ENCODE data around the gene DIS3L2. TPM values are rescaled to one million over a fixed set of nuclear protein-coding genes. Genes with fewer than 3 reads are reported as not detected.
"Not testable (repeated sequence)": the region's sequence is repeated elsewhere in the genome, so short reads cannot be mapped to it uniquely, and the experiment has no call there.

The DIS3L2 gene
- total and polyA plus RNA-seq, 8 donors, result 25.2 to 43.4 (median 36.3) TPM

- no peak for TF ChIP-seq CTCF (IDR thresholded peaks at IDR 0.05)
- ATAC-seq, result peak; percentile 94
These were observed 213.1 kb downstream of the DIS3L2 start for GRCh38 chr2:232174662-232175061.

DNA sequence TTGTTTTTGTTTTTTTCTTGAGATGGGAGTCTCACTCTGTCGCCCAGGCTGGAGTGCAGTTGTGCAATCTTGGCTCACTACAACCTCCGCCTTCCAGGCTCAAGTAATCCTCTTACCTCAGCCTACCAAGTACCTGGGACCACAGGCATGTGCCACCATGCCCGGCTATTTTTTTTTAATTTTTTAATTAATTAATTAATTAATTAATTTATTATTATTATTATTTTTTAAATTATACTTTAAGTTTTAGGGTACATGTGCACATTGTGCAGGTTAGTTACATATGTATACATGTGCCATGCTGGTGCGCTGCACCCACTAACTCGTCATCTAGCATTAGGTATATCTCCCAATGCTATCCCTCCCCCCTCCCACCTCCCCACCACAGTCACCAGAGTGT, 215.1 kb downstream of the DIS3L2 start:
- H3K9me3 ChIP-seq; intact Hi-C loops (cut with DNase I); H3K27ac ChIP-seq; H3K4me3 ChIP-seq; DNase-seq; H3K27me3 ChIP-seq; H3K4me1 ChIP-seq; H3K36me3 ChIP-seq: not testable (repeated sequence)
- ATAC-seq, result peak; percentile 59

More at GRCh38 chr2:232174662-232175061, 213.1 kb downstream of the DIS3L2 start:
- peak in 1 of 4 donors; percentile 32 for DNase-seq
- intact Hi-C loops (cut with DNase I), result no loop called here
- Histone ChIP-seq H3K27ac (no peak overlapping the region), H3K36me3 (no peaks in the 10 kb centered on the region), H3K27me3 (no peaks in the 10 kb centered on the region), H3K9me3 (no peaks in the 10 kb centered on the region), H3K4me1 (no peaks in the 10 kb centered on the region), H3K4me3 (no peak overlapping the region)

GRCh38 chr2:232183279-232183678, 221.8 kb downstream of the DIS3L2 start:
- DNase-seq (no peak), ATAC-seq (no peak)
- intact Hi-C loops (cut with DNase I), result no loop called here
- H3K9me3 ChIP-seq, result peaks cover 0 to 5% of the 10 kb centered on the region in 2 donors
- H3K4me3 ChIP-seq, result no peak overlapping the region
- no peak for TF ChIP-seq CTCF (IDR thresholded peaks at IDR 0.05)
- H3K36me3 ChIP-seq, result no peaks in the 10 kb centered on the region
- no peaks in the 10 kb centered on the region for H3K27me3 ChIP-seq
- H3K4me1 ChIP-seq, result no peaks in the 10 kb centered on the region
- no peak overlapping the region for H3K27ac ChIP-seq

DNA sequence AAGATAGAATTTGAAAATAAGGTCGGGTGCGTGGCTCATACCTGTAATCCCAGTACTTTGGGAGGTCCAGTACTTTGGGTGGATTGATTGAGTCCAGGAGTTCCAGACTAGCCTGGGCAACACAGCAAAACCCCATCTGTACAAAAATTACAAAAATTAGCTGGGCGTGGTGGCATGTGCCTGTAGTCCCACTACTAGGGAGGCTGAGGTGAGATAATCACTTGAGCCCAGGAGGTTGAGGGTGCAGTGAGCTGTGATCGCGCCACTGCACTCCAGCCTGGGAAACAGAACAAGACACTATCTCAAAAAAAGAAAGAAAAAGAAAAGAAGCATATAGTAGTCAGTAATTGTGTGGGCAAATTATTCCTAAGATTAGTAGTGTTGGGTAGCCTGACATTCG, 222.8 kb downstream of the DIS3L2 start:
- no peaks in the 10 kb centered on the region for H3K27me3 ChIP-seq
- H3K9me3 ChIP-seq, result peaks cover 0 to 5% of the 10 kb centered on the region in 2 donors
- ATAC-seq, result no peak
- TF ChIP-seq CTCF (IDR thresholded peaks at IDR 0.05), result no peak
- no peaks in the 10 kb centered on the region for H3K36me3 ChIP-seq
- H3K4me3 ChIP-seq, result no peak overlapping the region
- H3K4me1 ChIP-seq, result no peaks in the 10 kb centered on the region
- no peak overlapping the region for H3K27ac ChIP-seq
- intact Hi-C loops (cut with DNase I), result no loop called here
- no peak for DNase-seq

DNA sequence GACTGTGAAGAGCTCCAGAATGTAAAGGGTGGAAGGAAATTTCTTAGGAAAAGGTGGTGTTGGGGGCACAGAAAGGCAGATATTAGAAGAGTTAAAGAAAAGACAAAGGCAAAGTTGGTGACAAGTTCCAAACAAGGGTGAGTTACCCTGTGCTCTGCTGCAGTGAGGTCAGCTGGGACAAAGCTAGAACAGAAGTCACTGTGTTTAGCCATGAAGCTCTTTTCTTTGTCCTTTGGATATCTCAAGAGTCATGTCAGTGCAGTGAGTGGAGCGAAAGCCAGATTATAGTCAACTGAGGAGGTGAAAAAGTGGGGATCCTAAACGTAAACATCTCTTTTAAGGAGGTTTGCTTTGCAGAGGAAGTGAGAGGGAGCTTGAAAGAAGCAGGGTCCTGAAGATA, 229.3 kb downstream of the DIS3L2 start:
- Histone ChIP-seq H3K4me3 (no peak overlapping the region), H3K36me3 (peaks cover 0 to 20% of the 10 kb centered on the region in 2 donors), H3K27ac (no peak overlapping the region), H3K4me1 (no peaks in the 10 kb centered on the region), H3K27me3 (no peaks in the 10 kb centered on the region), H3K9me3 (peaks cover 0 to 10% of the 10 kb centered on the region in 2 donors)
- DNase-seq (no peak), ATAC-seq (no peak)
- no peak for TF ChIP-seq CTCF (IDR thresholded peaks at IDR 0.05)
- intact Hi-C loops (cut with DNase I), result no loop called here

- no peak overlapping the region for H3K27ac ChIP-seq
These were observed 234.0 kb downstream of the DIS3L2 start for GRCh38 chr2:232195487-232195886.

More at GRCh38 chr2:232195487-232195886, 234.0 kb downstream of the DIS3L2 start:
- H3K36me3 ChIP-seq, result peaks cover 0 to 20% of the 10 kb centered on the region in 2 donors
- peaks cover 0 to 10% of the 10 kb centered on the region in 2 donors for H3K9me3 ChIP-seq
- DNase-seq, result no peak
- no peak for ATAC-seq
- no peaks in the 10 kb centered on the region for H3K27me3 ChIP-seq
- intact Hi-C loops (cut with DNase I), result no loop called here
- TF ChIP-seq CTCF (IDR thresholded peaks at IDR 0.05), result no peak
- H3K4me1 ChIP-seq, result no peaks in the 10 kb centered on the region
- H3K4me3 ChIP-seq, result no peak overlapping the region
